Measurements from ENCODE around the gene INSR.

DNA sequence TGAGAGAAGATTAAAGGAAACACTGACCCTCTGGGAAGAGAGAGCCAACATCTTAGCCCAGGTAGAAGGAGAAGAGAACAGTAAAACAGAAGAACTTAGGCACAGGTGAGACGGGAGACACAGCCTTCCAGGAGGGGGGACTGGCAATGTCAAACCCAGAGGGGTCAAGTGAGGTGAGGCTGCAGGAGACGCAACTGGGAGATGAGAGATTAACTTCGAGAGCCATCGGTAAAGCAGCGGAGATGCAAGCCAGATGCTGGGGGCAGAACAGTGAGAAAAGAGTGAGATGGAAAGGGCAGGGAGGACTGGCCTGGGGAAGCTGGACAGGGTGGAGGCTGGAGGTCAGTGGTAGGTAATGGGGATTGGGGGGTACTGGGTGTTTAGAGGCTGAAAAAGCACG, 5.2 kb downstream of the INSR start:
- TF ChIP-seq, protein P1, sequence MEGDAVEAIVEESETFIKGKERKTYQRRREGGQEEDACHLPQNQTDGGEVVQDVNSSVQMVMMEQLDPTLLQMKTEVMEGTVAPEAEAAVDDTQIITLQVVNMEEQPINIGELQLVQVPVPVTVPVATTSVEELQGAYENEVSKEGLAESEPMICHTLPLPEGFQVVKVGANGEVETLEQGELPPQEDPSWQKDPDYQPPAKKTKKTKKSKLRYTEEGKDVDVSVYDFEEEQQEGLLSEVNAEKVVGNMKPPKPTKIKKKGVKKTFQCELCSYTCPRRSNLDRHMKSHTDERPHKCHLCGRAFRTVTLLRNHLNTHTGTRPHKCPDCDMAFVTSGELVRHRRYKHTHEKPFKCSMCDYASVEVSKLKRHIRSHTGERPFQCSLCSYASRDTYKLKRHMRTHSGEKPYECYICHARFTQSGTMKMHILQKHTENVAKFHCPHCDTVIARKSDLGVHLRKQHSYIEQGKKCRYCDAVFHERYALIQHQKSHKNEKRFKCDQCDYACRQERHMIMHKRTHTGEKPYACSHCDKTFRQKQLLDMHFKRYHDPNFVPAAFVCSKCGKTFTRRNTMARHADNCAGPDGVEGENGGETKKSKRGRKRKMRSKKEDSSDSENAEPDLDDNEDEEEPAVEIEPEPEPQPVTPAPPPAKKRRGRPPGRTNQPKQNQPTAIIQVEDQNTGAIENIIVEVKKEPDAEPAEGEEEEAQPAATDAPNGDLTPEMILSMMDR (IDR thresholded peaks at IDR 0.05), result no peak
- no peak for TF ChIP-seq POLR2A (IDR thresholded peaks at IDR 0.05)

All from thyroid gland (tissue), 4 donors.